Measurements from ENCODE around the gene TAP1.
A peak's percentile ranks its signal among the peaks of the same experiment; 100 is the strongest.

Gene TAP1

GRCh38 chr6:32847795-32848194 lies 5.7 kb downstream of the TAP1 start:
- DNase-seq (ENCODE audit: low read depth in 1 of 2, low spot score in 1 of 2), result no peak
- Histone ChIP-seq H3K27ac (replicated peaks) (no peak overlapping the region), H3K27me3 (ENCODE audit: insufficient read depth, poor library complexity, severe bottlenecking) (no peaks in the 10 kb centered on the region), H3K4me3 (replicated peaks; ENCODE audit: insufficient read depth, low read length) (no peak overlapping the region)
- TF ChIP-seq SPI1 (IDR thresholded peaks at IDR 0.05; ENCODE audit: borderline replicate concordance, low read depth), result no peak
- TF ChIP-seq POLR2AphosphoS5 (IDR thresholded peaks at IDR 0.05; ENCODE audit: low read depth), result no peak
- TF ChIP-seq GABPA (IDR thresholded peaks at IDR 0.05; ENCODE audit: low read depth), result no peak
- no peak for TF ChIP-seq CTCF (IDR thresholded peaks at IDR 0.05; ENCODE audit: insufficient read depth, low read length)
- TF ChIP-seq REST (IDR thresholded peaks at IDR 0.05; ENCODE audit: insufficient replicate concordance, low read depth), result no peak

- TF ChIP-seq GABPA (IDR thresholded peaks at IDR 0.05; ENCODE audit: low read depth) (no peak), CTCF (IDR thresholded peaks at IDR 0.05; ENCODE audit: insufficient read depth, low read length) (no peak), POLR2AphosphoS5 (IDR thresholded peaks at IDR 0.05; ENCODE audit: low read depth) (no peak), REST (IDR thresholded peaks at IDR 0.05; ENCODE audit: insufficient replicate concordance, low read depth) (no peak), SPI1 (IDR thresholded peaks at IDR 0.05; ENCODE audit: borderline replicate concordance, low read depth) (no peak)
- no peak overlapping the region for H3K27ac ChIP-seq (replicated peaks)
- no peaks in the 10 kb centered on the region for H3K27me3 ChIP-seq (ENCODE audit: insufficient read depth, poor library complexity, severe bottlenecking)
- H3K4me3 ChIP-seq (replicated peaks; ENCODE audit: insufficient read depth, low read length), result no peak overlapping the region
- no peak for DNase-seq (ENCODE audit: low read depth in 1 of 2, low spot score in 1 of 2)
Measured at GRCh38 chr6:32847004-32847403, 6.5 kb downstream of the TAP1 start.

GRCh38 chr6:32845384-32845884 lies 8.1 kb downstream of the TAP1 start:
- no peaks in the 10 kb centered on the region for H3K27me3 ChIP-seq (ENCODE audit: insufficient read depth, poor library complexity, severe bottlenecking)
- peak overlapping the region; percentile 91 for H3K27ac ChIP-seq (replicated peaks)
- TF ChIP-seq CTCF (IDR thresholded peaks at IDR 0.05; ENCODE audit: insufficient read depth, low read length) (no peak), REST (IDR thresholded peaks at IDR 0.05; ENCODE audit: insufficient replicate concordance, low read depth) (no peak), SPI1 (IDR thresholded peaks at IDR 0.05; ENCODE audit: borderline replicate concordance, low read depth) (peak; percentile 95), GABPA (IDR thresholded peaks at IDR 0.05; ENCODE audit: low read depth) (no peak), POLR2AphosphoS5 (IDR thresholded peaks at IDR 0.05; ENCODE audit: low read depth) (peak; percentile 24; the same call in 1 of the 2 replicates)
- peak; percentile 68 to 90 for DNase-seq (ENCODE audit: low read depth in 1 of 2, low spot score in 1 of 2)
- H3K4me3 ChIP-seq (replicated peaks; ENCODE audit: insufficient read depth, low read length), result peak overlapping the region; percentile 71
